IMR-90 (cell line): Measurements from ENCODE around the gene RIPOR3. TPM values are rescaled to one million over a fixed set of nuclear protein-coding genes. Genes with fewer than 3 reads are reported as not detected.

Experiments
- ATAC-seq: fragments of 200-7000 bp; cut with Tn5 transposase; 2 replicates; pipeline ENCODE4 v1.9.1; 2020; ENCODE audit warnings: low read depth, mild to moderate bottlenecking, moderate library complexity
- BruUV-seq: library from RNA; stranded (reverse); fragments of 400-500 nt; replicated peaks from 2 replicates; lab custom pipeline; 2021; lab: Mats Ljungman, UMichigan
- CTCF ChIA-PET: fragments of 300-600 bp; formaldehyde crosslinking; extraction: SDS; loops from one replicate; lab custom pipeline; 2021; ENCODE audit warnings: antibody characterized with exemption; lab: Yijun Ruan, JAX
- POLR2A ChIA-PET: fragments of 300-600 bp; sonication (Branson Sonifier 250); formaldehyde crosslinking; loops from one replicate; lab custom pipeline; 2022; ENCODE audit warnings: antibody characterized with exemption; ENCODE audit not compliant: unreplicated experiment; lab: Charles Lee
- DNase-seq: peaks from one replicate; pipeline ENCODE4 v3.0.0; 2013
- H2AFZ ChIP-seq: replicated peaks from 2 replicates; pipeline ENCODE3; 2013; ENCODE audit warnings: low read length, mild to moderate bottlenecking; ENCODE audit not compliant: poor library complexity
- H2AK5ac ChIP-seq: 2 replicates; pipeline ENCODE4 v1.6.1; 2013; ENCODE audit warnings: low read depth, low read length, inconsistent platforms
- H2AK9ac ChIP-seq: replicated peaks from 2 replicates; pipeline ENCODE3; 2013; ENCODE audit warnings: mild to moderate bottlenecking, low read depth, low read length, moderate library complexity; ENCODE audit not compliant: poor library complexity
- H2BK120ac ChIP-seq: 2 replicates; pipeline ENCODE4 v1.6.1; 2013; ENCODE audit warnings: low read depth, low read length, inconsistent platforms
- H2BK15ac ChIP-seq: 3 replicates; pipeline ENCODE4 v1.6.1; 2013; ENCODE audit warnings: low read depth, low read length, inconsistent platforms
- H2BK20ac ChIP-seq: 2 replicates; pipeline ENCODE4 v1.6.1; 2013; ENCODE audit warnings: low read depth, mild to moderate bottlenecking, inconsistent platforms, low read length, moderate library complexity
- H2BK5ac ChIP-seq: 2 replicates; pipeline ENCODE4 v1.6.1; 2013; ENCODE audit warnings: mild to moderate bottlenecking, low read depth, low read length, inconsistent platforms; ENCODE audit not compliant: poor library complexity, severe bottlenecking
- H3K14ac ChIP-seq: replicated peaks from 2 replicates; pipeline ENCODE4 v1.6.1; 2013; ENCODE audit warnings: low read depth, low read length, inconsistent platforms
- H3K18ac ChIP-seq: 2 replicates; pipeline ENCODE4 v1.6.1; 2013; ENCODE audit warnings: low read depth, low read length, control low read depth
- H3K23ac ChIP-seq: 2 replicates; pipeline ENCODE4 v1.6.1; 2013; ENCODE audit warnings: low read depth, low read length, inconsistent platforms
- H3K27ac ChIP-seq: 2 replicates; pipeline ENCODE4 v1.5.1; 2013; ENCODE audit warnings: mild to moderate bottlenecking, control low read depth, low read length; ENCODE audit not compliant: insufficient read depth
- H3K27me3 ChIP-seq: 2 replicates; pipeline ENCODE4 v1.6.1; 2013; ENCODE audit warnings: low read length; ENCODE audit not compliant: control insufficient read depth, insufficient read depth
- H3K36me3 ChIP-seq: 2 replicates; pipeline ENCODE4 v1.6.1; 2013; ENCODE audit warnings: low read length, mixed read lengths; ENCODE audit not compliant: control insufficient read depth, insufficient read depth
- H3K4ac ChIP-seq: 2 replicates; pipeline ENCODE4 v1.6.1; 2013; ENCODE audit warnings: low read depth, low read length, inconsistent platforms
- H3K4me1 ChIP-seq: 2 replicates; pipeline ENCODE4 v1.6.1; 2013; ENCODE audit warnings: low read length, mixed read lengths; ENCODE audit not compliant: control insufficient read depth, insufficient read depth
- H3K4me2 ChIP-seq: 2 replicates; pipeline ENCODE4 v1.6.1; 2013; ENCODE audit warnings: low read depth, mild to moderate bottlenecking, control low read depth, low read length, moderate library complexity
- H3K4me3 ChIP-seq: 2 replicates; pipeline ENCODE4 v1.5.1; 2013; ENCODE audit warnings: low read depth, mild to moderate bottlenecking, control low read depth, low read length, moderate library complexity; ENCODE audit not compliant: insufficient read depth
- H3K56ac ChIP-seq: 2 replicates; pipeline ENCODE4 v1.6.1; 2013; ENCODE audit warnings: low read length, inconsistent platforms; ENCODE audit not compliant: insufficient read depth; ENCODE audit errors: extremely low read depth
- H3K79me1 ChIP-seq, 2 experiments: 2 replicates each; pipeline ENCODE4 v1.6.1; 2013; ENCODE audit warnings: low read length in 2 of 2, inconsistent platforms in 1 of 2, low read depth in 1 of 2
- H3K9ac ChIP-seq: 2 replicates; pipeline ENCODE4 v1.6.1; 2013; ENCODE audit warnings: low read depth, low read length, control low read depth
- H3K9me1 ChIP-seq: 2 replicates; pipeline ENCODE4 v1.6.1; 2013; ENCODE audit warnings: low read length, inconsistent platforms; ENCODE audit not compliant: insufficient read depth
- H3K9me3 ChIP-seq: 2 replicates; pipeline ENCODE4 v1.6.1; 2013; ENCODE audit warnings: low read length; ENCODE audit not compliant: control insufficient read depth, insufficient read depth
- H4K20me1 ChIP-seq: 2 replicates; pipeline ENCODE4 v1.6.1; 2013; ENCODE audit warnings: low read length, inconsistent platforms; ENCODE audit not compliant: insufficient read depth
- H4K5ac ChIP-seq: 2 replicates; pipeline ENCODE4 v1.6.1; 2013; ENCODE audit warnings: mild to moderate bottlenecking, low read depth, low read length, control low read depth
- H4K8ac ChIP-seq, 2 experiments: 2 replicates each; pipeline ENCODE4 v1.6.1; 2013; ENCODE audit warnings: low read depth in 2 of 2, low read length in 2 of 2, control low read depth in 1 of 2, inconsistent platforms in 1 of 2
- H4K91ac ChIP-seq: 2 replicates; pipeline ENCODE4 v1.6.1; 2013; ENCODE audit warnings: low read depth, low read length, inconsistent platforms; ENCODE audit not compliant: insufficient read depth
- BHLHE40 ChIP-seq: fragments of 150-350 bp; IDR thresholded peaks from 2 replicates; pipeline ENCODE4 v1.6.1; 2016; ENCODE audit warnings: mild to moderate bottlenecking, low read depth, low read length
- CEBPB ChIP-seq: IDR thresholded peaks from 2 replicates; pipeline ENCODE4 v1.6.1; 2012; ENCODE audit warnings: low read depth, low read length, improper control_type of control experiment
- MAZ ChIP-seq: IDR thresholded peaks from 2 replicates; pipeline ENCODE4 v1.6.1; 2012; ENCODE audit warnings: low read depth, mild to moderate bottlenecking, low read length, improper control_type of control experiment, moderate library complexity, borderline replicate concordance
- NFE2L2 ChIP-seq: fragments of 150-350 bp; IDR thresholded peaks from 2 replicates; pipeline ENCODE4 v1.6.1; 2016; ENCODE audit warnings: low read depth, mild to moderate bottlenecking, low read length
- RCOR1 ChIP-seq: IDR thresholded peaks from 2 replicates; pipeline ENCODE4 v1.6.1; 2012; ENCODE audit warnings: mild to moderate bottlenecking, low read length, improper control_type of control experiment; ENCODE audit not compliant: insufficient replicate concordance
- RFX5 ChIP-seq: IDR thresholded peaks from 2 replicates; pipeline ENCODE4 v1.8.0; 2012; ENCODE audit warnings: low read depth, mild to moderate bottlenecking, low read length, moderate library complexity
- SMC3 ChIP-seq: fragments of 150-350 bp; IDR thresholded peaks from 2 replicates; pipeline ENCODE4 v1.6.1; 2016; ENCODE audit warnings: low read depth, mild to moderate bottlenecking, antibody characterized with exemption, low read length, moderate library complexity
- USF2 ChIP-seq: fragments of 150-350 bp; IDR thresholded peaks from 2 replicates; pipeline ENCODE4 v1.6.1; 2017; ENCODE audit warnings: mild to moderate bottlenecking, antibody characterized with exemption, low read length, low read depth
- WGBS, 2 experiments: methylation state at CpG; one replicate each; pipeline versions ENCODE4 v1.1.5 to v1.1.7; 2013; ENCODE audit warnings: missing lambda C conversion rate in 2 of 2; ENCODE audit not compliant: insufficient read length in 1 of 2; ENCODE audit errors: extremely low coverage in 2 of 2; 5-methylcytosine and 5-hydroxymethylcytosine counted together
- dilution Hi-C: fragments of 300-500 bp; cut with HindIII; formaldehyde crosslinking; loops from one replicate; pipeline ENCODE4 v1.14.3; 2018; ENCODE audit warnings: low sequenced_read_pairs; ENCODE audit not compliant: unreplicated experiment
- in situ Hi-C: fragments of 300-500 bp; cut with MboI; formaldehyde crosslinking; loops from 3 replicates; pipeline ENCODE4 v1.14.3; 2019; ENCODE audit warnings: low sequenced_read_pairs, inconsistent platforms, mixed read lengths
- intact Hi-C: fragments of 100-400 bp; cut with micrococcal nuclease; formaldehyde crosslinking; loops from 2 replicates; pipeline ENCODE4 v1.10.0; 2022
- polyA plus RNA-seq, 3 experiments: library from polyadenylated mRNA; depleted of rRNA; stranded (reverse); fragments of >200 nt; gene quantifications; 2 replicates each; pipeline ENCODE4 v1.2.3, GENCODE V29; 2012; ENCODE audit warnings: low replicate concordance in 1 of 3
- total RNA-seq: library from RNA; depleted of rRNA; stranded (reverse); fragments of >200 nt; gene quantifications from 2 replicates; pipeline ENCODE4 v1.2.3, GENCODE V29; 2012

RIPOR3 gene
- total and polyA plus RNA-seq, 2 of the 4 experiments (the other 2 are of a cell fraction), result 0.54 to 1.7 TPM

- Histone ChIP-seq H2BK5ac (peak overlapping the region; percentile 91), H2AK9ac (peak overlapping the region; percentile 12), H3K4me2 (0 out of 2 replicates have a peak overlapping the region, but pooled peaks have one; percentile 16), H2AK5ac (peak overlapping the region; percentile 71), H4K8ac (peak overlapping the region in 1 of 2 experiments; percentile 59; a peak in 1 of 4 replicates), H3K9me1 (peaks cover 35% of the 10 kb centered on the region), H3K9ac (no peak overlapping the region), H3K27ac (peak overlapping the region; percentile 70; the same call in 1 of the 2 replicates), H2BK15ac (peak overlapping the region; percentile 73; the same call in 1 of the 3 replicates), H3K4me3 (no peak overlapping the region), H3K79me1 (peaks cover 43 to 90% of the 10 kb centered on the region in 2 experiments), H3K4me1 (peaks cover 32% of the 10 kb centered on the region), H3K56ac (no peak overlapping the region), H3K9me3 (no peaks in the 10 kb centered on the region), H4K5ac (peak overlapping the region; percentile 80; the same call in 1 of the 2 replicates), H3K18ac (peak overlapping the region; percentile 58; the same call in 1 of the 2 replicates), H2BK20ac (peak overlapping the region; percentile 66; the same call in 1 of the 2 replicates), H3K4ac (peak overlapping the region; percentile 42), H3K14ac (peak overlapping the region; percentile 66), H2AFZ (no peak overlapping the region), H2BK120ac (peak overlapping the region; percentile 21), H3K23ac (peak overlapping the region; percentile 28; the same call in 1 of the 2 replicates), H3K27me3 (no peaks in the 10 kb centered on the region), H3K36me3 (peaks cover 26% of the 10 kb centered on the region), H4K20me1 (peaks cover 11% of the 10 kb centered on the region; the same call in 1 of the 2 replicates), H4K91ac (peak overlapping the region; percentile 26)
- dilution Hi-C loops (no loop called here), intact Hi-C loops (loop anchor here (2.0 kb wide), 1 partner anchor 49 kb away; the partner anchor contains the start of gene PTPN1), in situ Hi-C loops (no loop called here)
- BruUV-seq, result no TSS peak
- WGBS, 2 experiments, result no CpG with 5 or more reads among the region's 8 CpGs
- DNase-seq (no peak), ATAC-seq (no peak)
- TF ChIP-seq CEBPB, result no peak
- TF ChIP-seq RCOR1, result no peak
- TF ChIP-seq RFX5, result no peak
- TF ChIP-seq MAZ, result no peak
- no peak for TF ChIP-seq BHLHE40
- no peak for TF ChIP-seq SMC3
- TF ChIP-seq NFE2L2, result no peak
- no peak for TF ChIP-seq USF2
- POLR2A ChIA-PET, result no interaction called here
- CTCF ChIA-PET, result interaction anchor here (0.6 to 0.7 kb wide), 2 partner anchors 20 to 26 kb away, joined by 3 to 4 read pairs; no protein-coding TSS in a partner anchor
Observed at GRCh38 chr20:50559856-50560638, 131.3 kb downstream of the RIPOR3 start.
